Measurements from ENCODE around the gene CDON.

DNA sequence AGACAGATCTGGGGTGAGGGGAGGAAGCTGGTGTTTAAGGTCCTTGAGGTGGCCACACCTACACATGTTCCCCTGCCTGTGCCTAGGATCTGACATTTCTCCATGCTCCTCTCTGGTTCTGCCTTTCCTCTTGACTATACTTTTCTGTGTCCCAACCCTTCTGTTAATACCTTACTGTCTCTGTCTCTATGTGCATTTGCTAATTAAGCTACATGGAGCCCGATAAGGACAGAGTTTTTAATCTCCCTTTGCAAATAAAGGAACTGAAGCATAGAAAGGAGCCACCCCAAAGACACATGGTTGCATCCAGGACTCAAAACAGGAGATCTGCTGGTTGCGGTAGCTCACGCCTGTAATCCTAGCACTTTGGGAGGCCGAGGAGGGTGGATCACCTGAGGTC, 33.1 kb upstream of the CDON start:
- TF ChIP-seq FOXM1 (IDR thresholded peaks at IDR 0.05; ENCODE audit: borderline replicate concordance, low read depth) (no peak), EP300 (IDR thresholded peaks at IDR 0.05; ENCODE audit: borderline replicate concordance) (no peak), NFIC (IDR thresholded peaks at IDR 0.05) (no peak), YY1 (IDR thresholded peaks at IDR 0.05; ENCODE audit: low read depth) (no peak), TAF1 (IDR thresholded peaks at IDR 0.05; ENCODE audit: low read depth) (no peak), ZBTB7A (IDR thresholded peaks at IDR 0.05; ENCODE audit: low read depth) (no peak), EGR1 (IDR thresholded peaks at IDR 0.05) (no peak), CEBPB (IDR thresholded peaks at IDR 0.05) (no peak), CREB1 (IDR thresholded peaks at IDR 0.05; ENCODE audit: low read depth) (no peak)
- TF ChIP-seq, protein P1, sequence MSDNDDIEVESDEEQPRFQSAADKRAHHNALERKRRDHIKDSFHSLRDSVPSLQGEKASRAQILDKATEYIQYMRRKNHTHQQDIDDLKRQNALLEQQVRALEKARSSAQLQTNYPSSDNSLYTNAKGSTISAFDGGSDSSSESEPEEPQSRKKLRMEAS (IDR thresholded peaks at IDR 0.05): no peak
- TF ChIP-seq, protein P2, sequence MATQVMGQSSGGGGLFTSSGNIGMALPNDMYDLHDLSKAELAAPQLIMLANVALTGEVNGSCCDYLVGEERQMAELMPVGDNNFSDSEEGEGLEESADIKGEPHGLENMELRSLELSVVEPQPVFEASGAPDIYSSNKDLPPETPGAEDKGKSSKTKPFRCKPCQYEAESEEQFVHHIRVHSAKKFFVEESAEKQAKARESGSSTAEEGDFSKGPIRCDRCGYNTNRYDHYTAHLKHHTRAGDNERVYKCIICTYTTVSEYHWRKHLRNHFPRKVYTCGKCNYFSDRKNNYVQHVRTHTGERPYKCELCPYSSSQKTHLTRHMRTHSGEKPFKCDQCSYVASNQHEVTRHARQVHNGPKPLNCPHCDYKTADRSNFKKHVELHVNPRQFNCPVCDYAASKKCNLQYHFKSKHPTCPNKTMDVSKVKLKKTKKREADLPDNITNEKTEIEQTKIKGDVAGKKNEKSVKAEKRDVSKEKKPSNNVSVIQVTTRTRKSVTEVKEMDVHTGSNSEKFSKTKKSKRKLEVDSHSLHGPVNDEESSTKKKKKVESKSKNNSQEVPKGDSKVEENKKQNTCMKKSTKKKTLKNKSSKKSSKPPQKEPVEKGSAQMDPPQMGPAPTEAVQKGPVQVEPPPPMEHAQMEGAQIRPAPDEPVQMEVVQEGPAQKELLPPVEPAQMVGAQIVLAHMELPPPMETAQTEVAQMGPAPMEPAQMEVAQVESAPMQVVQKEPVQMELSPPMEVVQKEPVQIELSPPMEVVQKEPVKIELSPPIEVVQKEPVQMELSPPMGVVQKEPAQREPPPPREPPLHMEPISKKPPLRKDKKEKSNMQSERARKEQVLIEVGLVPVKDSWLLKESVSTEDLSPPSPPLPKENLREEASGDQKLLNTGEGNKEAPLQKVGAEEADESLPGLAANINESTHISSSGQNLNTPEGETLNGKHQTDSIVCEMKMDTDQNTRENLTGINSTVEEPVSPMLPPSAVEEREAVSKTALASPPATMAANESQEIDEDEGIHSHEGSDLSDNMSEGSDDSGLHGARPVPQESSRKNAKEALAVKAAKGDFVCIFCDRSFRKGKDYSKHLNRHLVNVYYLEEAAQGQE (IDR thresholded peaks at IDR 0.05; ENCODE audit: low read depth): no peak
- TF ChIP-seq, protein P3, sequence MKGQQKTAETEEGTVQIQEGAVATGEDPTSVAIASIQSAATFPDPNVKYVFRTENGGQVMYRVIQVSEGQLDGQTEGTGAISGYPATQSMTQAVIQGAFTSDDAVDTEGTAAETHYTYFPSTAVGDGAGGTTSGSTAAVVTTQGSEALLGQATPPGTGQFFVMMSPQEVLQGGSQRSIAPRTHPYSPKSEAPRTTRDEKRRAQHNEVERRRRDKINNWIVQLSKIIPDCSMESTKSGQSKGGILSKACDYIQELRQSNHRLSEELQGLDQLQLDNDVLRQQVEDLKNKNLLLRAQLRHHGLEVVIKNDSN (IDR thresholded peaks at IDR 0.05): no peak

Data from Ishikawa (cell line).